NCI-H1105 (cell line): ENCODE data around the gene ARHGAP9.

Source experiments
- DNase-seq: peaks from one replicate; lab custom pipeline; 2025; lab: John Stamatoyannopoulos, UW

The ARHGAP9 gene

DNA sequence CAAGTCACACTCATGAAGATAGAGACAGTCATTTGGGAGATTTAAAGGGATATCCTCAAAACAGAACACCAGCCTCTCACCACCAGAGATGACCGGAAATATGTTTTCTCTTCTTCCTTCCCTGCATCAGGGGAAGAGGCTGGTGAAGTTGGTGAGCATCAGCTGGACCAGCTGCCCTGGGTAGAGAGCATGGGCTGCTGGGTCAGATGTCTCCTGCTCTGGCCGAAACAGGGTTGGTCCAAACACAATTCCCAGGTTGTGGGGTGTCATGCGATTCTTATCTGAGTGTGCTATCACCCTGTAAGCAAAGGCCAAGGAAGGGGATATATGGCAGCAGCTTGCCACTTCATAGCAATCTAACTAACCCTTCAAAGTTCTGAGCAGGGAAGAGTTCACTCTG lies 7.3 kb downstream of the ARHGAP9 start:
- no peak for DNase-seq

DNA sequence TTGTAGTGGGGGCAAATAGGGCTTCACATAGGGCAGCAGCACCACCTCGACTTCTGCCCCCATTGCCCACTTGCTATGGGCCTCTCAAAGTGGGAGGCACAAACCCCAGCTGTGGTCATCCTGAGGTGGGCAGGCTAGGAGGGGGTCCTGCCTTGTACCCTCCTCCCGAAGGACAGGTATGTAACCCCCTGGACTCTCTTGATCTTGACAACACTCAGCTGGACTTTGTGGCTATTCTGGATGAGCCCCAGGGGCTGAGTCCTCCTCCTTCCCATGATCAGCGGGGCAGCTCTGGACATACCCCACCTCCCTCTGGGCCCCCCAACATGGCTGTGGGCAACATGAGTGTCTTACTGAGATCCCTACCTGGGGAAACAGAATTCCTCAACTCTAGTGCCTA lies 8.0 kb downstream of the ARHGAP9 start:
- no peak for DNase-seq

DNA sequence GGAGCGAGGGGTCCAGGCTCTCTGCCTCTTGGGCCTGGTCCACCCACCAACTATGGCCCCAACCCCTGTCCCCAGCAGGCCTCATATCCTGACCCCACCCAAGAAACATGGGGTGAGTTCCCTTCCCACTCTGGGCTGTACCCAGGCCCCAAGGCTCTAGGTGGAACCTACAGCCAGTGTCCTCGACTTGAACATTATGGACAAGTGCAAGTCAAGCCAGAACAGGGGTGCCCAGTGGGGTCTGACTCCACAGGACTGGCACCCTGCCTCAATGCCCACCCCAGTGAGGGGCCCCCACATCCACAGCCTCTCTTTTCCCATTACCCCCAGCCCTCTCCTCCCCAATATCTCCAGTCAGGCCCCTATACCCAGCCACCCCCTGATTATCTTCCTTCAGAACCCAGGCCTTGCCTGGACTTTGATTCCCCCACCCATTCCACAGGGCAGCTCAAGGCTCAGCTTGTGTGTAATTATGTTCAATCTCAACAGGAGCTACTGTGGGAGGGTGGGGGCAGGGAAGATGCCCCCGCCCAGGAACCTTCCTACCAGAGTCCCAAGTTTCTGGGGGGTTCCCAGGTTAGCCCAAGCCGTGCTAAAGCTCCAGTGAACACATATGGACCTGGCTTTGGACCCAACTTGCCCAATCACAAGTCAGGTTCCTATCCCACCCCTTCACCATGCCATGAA lies 8.6 kb downstream of the ARHGAP9 start:
- no peak for DNase-seq

DNA sequence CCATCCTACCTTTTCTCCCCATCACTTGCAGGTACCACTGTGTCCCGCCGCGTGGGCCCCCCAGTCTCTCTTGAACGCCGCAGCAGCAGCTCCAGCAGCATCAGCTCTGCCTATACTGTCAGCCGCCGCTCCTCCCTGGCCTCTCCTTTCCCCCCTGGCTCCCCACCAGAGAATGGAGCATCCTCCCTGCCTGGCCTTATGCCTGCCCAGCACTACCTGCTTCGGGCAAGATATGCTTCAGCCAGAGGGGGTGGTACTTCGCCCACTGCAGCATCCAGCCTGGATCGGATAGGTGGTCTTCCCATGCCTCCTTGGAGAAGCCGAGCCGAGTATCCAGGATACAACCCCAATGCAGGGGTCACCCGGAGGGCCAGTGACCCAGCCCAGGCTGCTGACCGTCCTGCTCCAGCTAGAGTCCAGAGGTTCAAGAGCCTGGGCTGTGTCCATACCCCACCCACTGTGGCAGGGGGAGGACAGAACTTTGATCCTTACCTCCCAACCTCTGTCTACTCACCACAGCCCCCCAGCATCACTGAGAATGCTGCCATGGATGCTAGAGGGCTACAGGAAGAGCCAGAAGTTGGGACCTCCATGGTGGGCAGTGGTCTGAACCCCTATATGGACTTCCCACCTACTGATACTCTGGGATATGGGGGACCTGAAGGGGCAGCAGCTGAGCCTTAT lies 9.2 kb downstream of the ARHGAP9 start:
- DNase-seq, result no peak

DNA sequence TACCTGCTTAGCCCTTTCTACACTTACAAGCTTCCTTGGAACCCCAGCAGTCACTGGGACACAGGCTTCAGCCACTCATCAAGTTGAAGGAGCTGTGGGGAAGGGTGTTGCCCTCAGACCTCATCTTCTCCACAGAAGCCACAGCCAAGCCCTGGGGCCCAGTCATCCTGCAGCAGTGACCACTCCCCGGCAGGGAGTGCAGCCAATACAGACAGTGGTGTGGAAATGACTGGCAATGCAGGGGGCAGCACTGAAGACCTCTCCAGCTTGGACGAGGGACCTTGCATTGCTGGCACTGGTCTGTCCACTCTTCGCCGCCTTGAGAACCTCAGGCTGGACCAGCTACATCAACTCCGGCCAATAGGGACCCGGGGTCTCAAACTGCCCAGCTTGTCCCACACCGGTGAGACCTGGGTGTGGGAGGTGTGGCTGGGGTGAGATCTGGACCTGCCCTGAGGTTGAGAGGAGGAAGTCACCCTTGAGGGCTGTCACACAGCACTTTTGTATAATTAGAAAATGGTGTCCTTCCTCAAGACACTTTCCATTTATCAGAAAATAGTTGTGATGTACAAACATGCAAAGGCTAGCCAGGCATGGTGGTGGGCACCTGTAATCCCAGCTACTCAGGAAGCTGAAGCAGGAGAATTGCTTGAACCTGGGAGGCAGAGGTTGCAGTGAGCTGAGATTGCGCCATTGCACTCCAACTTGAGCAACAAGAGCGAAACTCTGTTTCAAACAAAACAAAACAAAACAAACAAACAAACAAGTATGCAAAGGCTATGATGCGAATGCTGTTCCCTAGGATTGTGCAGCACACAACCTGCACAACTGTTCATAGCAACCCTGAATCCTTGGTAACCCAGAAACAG lies 10.1 kb downstream of the ARHGAP9 start:
- DNase-seq, result no peak

DNA sequence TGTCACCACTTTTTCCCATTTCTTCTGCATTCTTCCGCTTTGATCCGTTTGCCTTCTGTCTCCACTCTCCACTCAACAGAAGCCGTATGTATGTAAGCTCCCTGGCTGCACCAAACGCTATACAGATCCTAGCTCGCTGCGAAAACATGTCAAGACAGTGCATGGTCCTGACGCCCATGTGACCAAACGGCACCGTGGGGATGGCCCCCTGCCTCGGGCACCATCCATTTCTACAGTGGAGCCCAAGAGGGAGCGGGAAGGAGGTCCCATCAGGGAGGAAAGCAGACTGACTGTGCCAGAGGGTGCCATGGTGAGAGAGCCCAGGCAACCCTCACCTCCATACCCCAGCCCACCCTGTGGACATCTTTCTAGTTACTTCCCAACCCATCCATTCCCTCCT lies 11.8 kb downstream of the ARHGAP9 start:
- no peak for DNase-seq

DNA sequence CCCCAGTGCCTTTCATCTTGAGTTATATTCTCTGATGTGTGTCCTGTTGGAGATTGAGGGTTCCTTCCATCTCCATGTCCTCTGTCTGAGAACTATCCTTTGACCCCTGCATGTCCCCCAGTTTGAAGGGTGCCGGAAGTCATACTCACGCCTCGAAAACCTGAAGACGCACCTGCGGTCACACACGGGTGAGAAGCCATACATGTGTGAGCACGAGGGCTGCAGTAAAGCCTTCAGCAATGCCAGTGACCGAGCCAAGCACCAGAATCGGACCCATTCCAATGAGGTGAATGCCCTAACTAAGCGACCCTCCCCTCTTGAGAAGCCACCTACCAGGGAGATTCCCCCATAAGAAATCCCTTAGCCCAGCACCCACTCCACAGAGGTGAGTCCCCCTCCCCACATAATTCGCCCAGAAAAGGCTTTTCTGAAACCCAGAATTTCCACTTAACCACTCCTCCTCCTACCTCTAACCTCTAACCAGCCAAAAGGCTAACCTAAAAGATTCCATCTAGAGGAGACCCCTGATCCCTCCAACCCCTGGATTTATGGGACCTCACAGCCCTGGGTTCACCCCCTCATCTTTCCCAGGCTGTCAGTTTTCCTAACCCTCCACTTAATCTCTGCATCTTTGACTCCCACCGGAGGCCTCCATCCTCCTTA lies 12.3 kb downstream of the ARHGAP9 start:
- DNase-seq, result no peak

DNA sequence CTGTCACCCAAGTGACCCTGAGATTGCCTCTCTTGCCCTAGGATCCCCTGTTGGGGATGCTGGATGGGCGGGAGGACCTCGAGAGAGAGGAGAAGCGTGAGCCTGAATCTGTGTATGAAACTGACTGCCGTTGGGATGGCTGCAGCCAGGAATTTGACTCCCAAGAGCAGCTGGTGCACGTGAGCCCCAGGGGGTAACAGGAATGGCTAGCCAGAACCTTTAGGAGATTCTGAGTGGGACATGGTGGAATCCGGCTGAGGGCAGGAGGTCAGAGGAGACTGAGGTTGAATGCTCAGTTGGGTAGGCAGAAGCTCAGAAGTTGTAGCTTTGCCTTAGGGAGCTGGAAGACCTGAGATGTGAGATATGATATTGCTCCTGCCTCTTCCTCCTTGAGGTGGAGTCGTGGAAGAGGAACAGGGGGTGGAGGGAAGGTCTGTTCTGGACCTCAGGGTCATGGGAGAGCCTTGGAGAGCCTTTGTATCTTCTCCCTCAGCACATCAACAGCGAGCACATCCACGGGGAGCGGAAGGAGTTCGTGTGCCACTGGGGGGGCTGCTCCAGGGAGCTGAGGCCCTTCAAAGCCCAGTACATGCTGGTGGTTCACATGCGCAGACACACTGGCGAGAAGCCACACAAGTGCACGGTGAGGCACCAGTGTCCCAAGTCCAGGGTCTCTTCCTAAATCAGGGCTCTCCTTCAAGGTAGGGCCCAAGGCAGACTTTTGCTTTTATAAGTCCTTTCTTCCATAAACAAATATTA lies 13.7 kb downstream of the ARHGAP9 start:
- DNase-seq, result no peak

DNA sequence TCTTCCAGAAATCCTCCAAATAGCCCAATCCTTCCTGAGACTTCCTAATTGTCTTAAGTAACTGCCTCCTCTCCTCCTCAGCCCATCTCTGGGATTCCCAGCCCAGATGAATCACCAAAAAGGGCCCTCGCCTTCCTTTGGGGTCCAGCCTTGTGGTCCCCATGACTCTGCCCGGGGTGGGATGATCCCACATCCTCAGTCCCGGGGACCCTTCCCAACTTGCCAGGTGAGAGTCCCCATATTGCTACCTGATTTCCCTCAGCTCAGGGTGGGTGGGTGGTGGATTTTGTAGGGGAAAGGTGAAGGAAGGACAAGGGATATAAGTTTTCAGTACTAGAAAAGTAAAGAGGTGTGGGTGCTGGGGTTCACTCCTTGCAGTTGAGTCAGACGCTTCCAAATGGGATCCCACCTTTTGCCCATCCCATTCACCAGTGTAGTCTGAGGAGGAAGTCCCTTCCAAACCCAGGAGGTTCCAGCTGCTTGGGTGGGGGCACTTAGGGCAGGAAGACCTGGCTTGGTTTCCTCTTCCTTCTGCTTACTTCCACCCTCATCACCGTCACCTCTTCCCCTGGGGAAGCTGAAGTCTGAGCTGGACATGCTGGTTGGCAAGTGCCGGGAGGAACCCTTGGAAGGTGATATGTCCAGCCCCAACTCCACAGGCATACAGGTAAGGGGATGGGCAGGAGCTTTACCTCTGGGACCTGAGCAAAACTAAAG lies 14.5 kb downstream of the ARHGAP9 start:
- no peak for DNase-seq

DNA sequence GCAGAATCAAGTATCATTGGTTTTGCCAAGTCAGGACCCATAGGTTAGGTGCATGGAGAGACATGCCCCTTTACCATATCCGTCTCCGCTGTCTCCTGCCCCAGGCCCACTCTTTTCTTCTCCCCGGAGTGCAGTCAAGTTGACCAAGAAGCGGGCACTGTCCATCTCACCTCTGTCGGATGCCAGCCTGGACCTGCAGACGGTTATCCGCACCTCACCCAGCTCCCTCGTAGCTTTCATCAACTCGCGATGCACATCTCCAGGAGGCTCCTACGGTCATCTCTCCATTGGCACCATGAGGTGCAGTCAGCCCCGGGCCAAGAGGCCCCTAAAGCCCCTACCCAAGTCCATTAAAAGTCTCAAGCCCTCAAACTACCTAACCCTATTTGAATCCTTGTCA lies 15.1 kb downstream of the ARHGAP9 start:
- no peak for DNase-seq

DNA sequence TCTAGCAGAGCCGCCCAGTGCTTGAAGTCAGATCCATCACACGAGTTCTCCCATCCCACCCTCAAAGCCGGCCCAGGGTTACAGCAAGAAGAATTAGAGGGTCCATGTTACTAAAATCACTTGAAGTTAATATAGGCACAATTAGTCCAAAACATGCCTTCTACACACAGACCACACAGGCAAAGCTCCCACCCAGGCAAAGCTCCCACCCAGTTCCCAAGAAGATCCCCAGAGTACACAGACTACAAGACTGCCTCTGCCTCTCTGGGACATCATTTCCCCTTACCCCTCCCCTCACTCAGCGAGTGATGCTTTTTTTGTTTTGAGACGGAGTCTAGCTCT lies 16.8 kb downstream of the ARHGAP9 start:
- no peak for DNase-seq

DNA sequence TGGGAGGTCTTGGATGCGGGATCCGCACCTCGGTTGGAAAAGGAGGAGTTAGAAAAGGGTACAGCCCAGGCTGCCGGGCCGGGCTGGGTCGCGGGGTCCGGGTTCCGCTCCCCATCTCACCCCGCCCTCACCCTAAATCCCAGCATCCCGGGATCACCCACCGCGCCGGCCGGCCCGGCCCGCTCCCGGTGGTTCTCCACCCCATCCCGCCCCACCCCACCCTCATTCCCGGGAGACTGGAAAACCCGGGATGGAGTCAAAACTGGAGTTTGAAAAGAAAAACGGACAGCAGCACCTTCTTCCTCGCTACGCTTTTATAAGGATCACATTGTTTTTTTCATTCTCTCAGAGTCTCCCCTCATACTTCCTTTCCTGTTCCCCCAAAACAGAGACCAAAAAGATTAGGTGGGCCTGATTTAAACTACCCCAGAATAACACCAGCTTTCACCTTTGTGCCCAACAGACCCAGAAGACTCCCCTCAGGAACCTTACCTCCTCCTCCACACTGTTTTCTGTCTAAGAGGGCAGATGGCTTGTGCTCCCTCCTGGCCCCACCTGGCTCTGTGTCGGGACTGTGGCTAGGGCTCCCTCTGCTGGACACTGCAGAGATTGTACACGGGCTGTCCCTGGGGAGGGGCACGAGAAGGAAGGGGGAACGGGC lies 17.3 kb downstream of the ARHGAP9 start:
- peak; percentile 73 for DNase-seq

DNA sequence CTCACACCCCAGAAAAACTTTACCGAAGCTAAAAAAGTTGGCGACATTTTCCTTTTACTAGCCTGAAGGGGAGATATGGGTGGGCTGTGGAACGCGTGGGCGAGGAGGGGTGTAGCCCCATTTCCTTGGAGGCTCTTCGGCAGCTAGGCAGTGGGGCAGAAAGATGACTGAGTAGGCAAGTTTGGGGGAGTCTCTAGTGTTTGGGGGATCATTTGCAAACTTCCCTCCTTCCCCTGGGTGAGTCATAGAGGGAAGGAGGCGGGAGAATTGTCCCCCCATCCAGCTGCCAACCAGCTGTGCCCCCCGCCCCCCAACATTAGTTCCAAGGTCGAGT lies 17.8 kb downstream of the ARHGAP9 start:
- no peak for DNase-seq

DNA sequence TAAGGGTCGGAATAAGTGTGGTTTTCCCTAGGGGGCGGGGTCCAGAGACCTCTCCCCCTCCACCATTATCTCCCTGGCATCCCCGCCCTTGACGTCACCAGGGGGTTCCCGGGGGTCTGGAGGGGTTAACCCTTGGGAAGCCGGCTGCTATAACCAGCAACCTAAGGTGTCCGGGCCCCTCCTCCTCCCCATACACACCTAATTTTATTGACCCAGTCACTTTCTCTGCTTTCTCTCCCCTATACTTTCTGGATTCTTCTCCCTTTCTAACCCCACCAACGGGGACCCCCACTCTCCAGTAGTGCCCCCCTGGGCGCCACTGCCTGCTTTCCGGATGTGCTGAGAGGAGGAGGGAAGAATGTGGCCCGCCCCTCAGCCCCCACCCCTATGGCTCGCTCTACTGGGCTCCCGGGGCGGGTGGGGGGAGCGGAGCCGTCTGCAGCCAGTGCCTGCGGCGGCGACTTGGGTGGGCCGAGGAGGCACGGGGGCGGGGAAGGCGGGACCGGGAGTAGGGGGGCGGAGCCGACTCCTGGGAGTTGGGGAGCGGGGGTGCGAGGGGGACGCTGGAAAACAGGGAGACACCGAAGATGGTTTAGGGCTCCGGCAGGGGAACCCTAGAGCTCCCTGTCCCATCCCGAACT lies 18.3 kb downstream of the ARHGAP9 start:
- no peak for DNase-seq

DNA sequence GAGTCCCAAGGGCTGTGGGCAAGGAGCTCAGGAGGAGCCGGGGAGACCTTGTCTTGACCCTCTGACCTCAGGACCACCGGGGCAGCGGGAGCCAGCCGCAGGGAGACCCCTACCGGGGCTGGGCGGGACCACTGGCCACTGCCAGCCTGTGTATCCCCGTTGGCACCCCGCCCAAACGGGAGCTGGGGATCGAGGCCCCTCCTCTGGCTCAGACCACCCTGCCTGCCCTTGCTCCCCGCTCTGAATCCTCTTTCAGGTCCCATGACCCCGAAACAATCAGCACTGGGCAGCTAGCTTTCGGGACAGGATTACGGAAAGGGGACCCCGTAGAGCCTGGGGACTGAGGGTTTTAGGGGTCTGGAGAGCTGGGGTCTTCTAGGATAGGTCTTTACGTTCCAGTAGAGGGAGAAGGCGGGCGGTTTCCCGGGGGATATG lies 18.8 kb downstream of the ARHGAP9 start:
- no peak for DNase-seq

DNA sequence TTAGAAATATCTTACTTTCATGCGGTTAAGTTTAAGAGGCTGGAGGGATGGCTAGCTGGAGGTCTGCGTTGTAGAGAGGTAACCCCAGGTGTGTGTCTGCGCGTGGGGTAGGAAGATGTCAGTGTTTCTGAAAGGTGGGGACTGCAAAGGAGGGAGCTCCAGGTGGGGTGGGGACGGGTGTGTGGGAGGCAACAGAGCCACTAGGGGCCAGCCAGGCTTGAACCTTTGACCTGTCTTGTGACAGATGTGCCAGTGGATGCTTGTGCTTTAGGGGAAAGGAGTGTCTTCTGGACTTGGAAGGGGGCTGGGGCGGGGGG lies 19.2 kb downstream of the ARHGAP9 start:
- DNase-seq, result no peak

DNA sequence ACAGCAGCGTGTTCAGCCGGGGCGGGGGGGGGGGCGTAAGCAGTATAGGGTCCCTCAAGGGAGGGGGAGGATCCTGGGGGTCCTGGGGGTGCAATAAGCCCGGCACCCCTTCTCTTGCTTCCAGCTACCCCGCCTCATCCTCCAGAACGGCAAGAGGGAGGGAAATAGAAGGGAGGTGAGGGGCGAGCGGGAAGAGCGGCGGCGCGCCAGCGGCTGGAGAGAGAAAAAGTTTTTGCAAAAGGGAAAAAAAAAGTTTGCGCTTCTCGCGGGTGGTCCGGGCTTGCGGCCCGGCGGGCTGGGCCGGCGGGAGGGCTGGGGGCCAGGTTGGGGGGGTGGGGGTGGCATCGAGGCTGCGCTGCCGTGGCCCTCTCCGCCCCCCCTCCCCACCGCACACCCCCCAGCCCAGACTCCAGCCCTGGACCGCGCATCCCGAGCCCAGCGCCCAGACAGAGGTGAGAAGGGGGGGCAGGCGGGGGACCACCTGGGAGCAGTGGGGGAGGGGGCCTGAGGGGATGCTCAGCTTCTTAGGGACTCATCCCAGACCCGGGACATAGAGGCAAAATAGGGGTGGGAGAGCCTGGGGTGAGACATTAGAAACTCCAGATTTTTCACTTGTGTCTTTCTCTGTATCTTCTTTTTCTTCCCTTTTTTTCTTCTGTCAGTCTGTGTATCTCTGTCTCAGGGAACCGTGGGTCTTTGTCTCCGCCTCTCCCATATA lies 19.8 kb downstream of the ARHGAP9 start, which contains the start of gene GLI1:
GLI1 (plus strand) TSS at position 36 of the 718 bp plus-strand sequence. CDS start 3,907 bp downstream, outside the sequence.
- no peak for DNase-seq

DNA sequence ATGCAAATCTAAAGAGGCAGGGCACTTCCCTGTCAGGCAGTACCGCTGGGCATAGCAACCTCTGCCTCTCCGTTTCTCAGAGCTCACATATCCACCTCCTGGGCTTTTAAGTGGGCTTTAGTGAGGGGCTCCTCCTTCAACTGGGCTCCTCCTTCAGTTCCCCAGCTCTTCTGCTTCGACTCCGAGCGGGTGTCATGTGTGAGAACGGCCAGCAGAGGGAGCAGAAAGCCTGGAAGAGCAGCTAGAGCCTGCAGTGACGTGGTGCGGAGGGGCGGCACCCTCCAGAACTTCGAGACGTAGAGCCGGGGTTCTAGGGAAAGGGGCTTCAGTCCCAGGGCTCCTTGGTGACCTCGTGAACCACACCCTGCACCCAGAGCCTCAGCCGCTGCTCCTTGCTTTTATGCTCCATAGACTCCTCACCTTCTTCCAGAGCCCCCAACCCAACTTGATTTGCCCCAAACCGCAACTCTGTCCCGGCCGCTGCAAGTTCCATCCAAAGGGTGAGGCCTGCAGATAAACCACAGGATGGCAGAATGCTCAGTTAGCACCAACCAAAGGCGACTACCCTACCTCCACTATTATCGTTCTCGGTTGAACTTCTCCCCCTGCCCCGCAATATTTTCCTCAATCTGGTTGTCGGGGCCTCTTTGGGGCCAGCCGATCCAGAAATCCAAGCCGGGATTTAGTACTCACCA lies 20.5 kb downstream of the ARHGAP9 start:
- DNase-seq, result peak; percentile 74

DNA sequence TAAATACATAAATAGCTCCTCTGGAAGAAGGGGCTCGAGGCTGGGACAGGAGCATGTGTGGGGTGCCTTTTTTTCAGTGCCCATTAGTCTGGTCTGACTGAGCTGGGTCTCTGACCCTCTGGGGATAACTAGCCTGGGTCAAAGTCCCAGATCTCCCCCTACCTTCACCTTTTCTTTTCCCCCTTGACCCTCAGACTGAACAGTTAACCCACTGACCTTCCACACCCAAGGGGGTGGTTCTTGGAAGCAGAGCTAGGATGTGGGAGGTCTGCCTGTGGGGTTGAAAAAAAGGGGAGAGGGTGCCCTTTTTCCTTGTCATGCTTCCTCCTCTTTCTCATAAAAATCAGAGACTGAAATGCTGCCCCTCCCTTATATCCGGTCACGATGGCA lies 21.0 kb downstream of the ARHGAP9 start:
- DNase-seq, result no peak
